NOMO-1 (cell line): ENCODE data around the gene ZNF407.

ENCODE experiments used
- DNase-seq, 2 experiments: peaks; one replicate each; lab custom pipeline; 2025; ENCODE audit not compliant: unreplicated experiment in 2 of 2; lab: John Stamatoyannopoulos, UW

ZNF407 gene

GRCh38 chr18:74819433-74820059 lies 221.9 kb downstream of the ZNF407 start:
- no peak for DNase-seq

- DNase-seq: no peak
Measured at GRCh38 chr18:74820160-74820780, 222.6 kb downstream of the ZNF407 start.

- DNase-seq: no peak
Measured at GRCh38 chr18:74825460-74825859, 227.8 kb downstream of the ZNF407 start.

GRCh38 chr18:74826572-74826971 lies 228.9 kb downstream of the ZNF407 start:
- no peak for DNase-seq

- DNase-seq: no peak
Measured at GRCh38 chr18:74828200-74828599, 230.5 kb downstream of the ZNF407 start.

GRCh38 chr18:74831571-74832250 lies 234.0 kb downstream of the ZNF407 start:
- DNase-seq: no peak

GRCh38 chr18:74832381-74832780 lies 234.7 kb downstream of the ZNF407 start:
- no peak for DNase-seq

GRCh38 chr18:74832999-74833398 lies 235.3 kb downstream of the ZNF407 start:
- DNase-seq: no peak

GRCh38 chr18:74834424-74835309 lies 237.0 kb downstream of the ZNF407 start:
- DNase-seq: no peak

GRCh38 chr18:74836296-74837139 lies 238.8 kb downstream of the ZNF407 start:
- no peak for DNase-seq

GRCh38 chr18:74840492-74841167 lies 243.0 kb downstream of the ZNF407 start:
- no peak for DNase-seq

- DNase-seq: no peak
Measured at GRCh38 chr18:74841248-74841647, 243.6 kb downstream of the ZNF407 start.

- no peak for DNase-seq
Measured at GRCh38 chr18:74849301-74849700, 251.6 kb downstream of the ZNF407 start.

- no peak for DNase-seq
Measured at GRCh38 chr18:74856434-74856833, 258.8 kb downstream of the ZNF407 start.

- no peak for DNase-seq
Measured at GRCh38 chr18:74856928-74857327, 259.3 kb downstream of the ZNF407 start.

GRCh38 chr18:74857901-74858300 lies 260.2 kb downstream of the ZNF407 start:
- no peak for DNase-seq

GRCh38 chr18:74861154-74861553 lies 263.5 kb downstream of the ZNF407 start:
- no peak for DNase-seq

- no peak for DNase-seq
Measured at GRCh38 chr18:74862094-74862493, 264.4 kb downstream of the ZNF407 start.

- DNase-seq: no peak
Measured at GRCh38 chr18:74866577-74866976, 268.9 kb downstream of the ZNF407 start.

- DNase-seq: no peak
Measured at GRCh38 chr18:74868461-74868860, 270.8 kb downstream of the ZNF407 start.
